ENCODE results near the gene GRK5.

- TF ChIP-seq CTCF (IDR thresholded peaks at IDR 0.05; ENCODE audit: low read depth, low read length, poor library complexity, severe bottlenecking) (no peak), EZH2phosphoT487 (IDR thresholded peaks at IDR 0.05; ENCODE audit: borderline replicate concordance, low read length) (no peak)
These were observed 123.0 kb downstream of the GRK5 start for GRCh38 chr10:119330342-119330741.
